HAP-1 (cell line): ENCODE data around the gene HTR6.

Experiments
- DNase-seq, 2 experiments: peaks; one replicate each; pipeline ENCODE4 v3.0.0-alpha.2; 2016 to 2020; ENCODE audit warnings: low spot score in 2 of 2
- H3K27me3 ChIP-seq: fragments of 250-450 bp; sonication (Bioruptor Pico); 2 replicates; pipeline ENCODE4 v1.5.1; 2020; ENCODE audit warnings: low read depth, mild to moderate bottlenecking, moderate library complexity
- H3K36me3 ChIP-seq: fragments of 250-450 bp; sonication (Bioruptor Pico); replicated peaks from 2 replicates; pipeline ENCODE4 v1.5.1; 2020; ENCODE audit warnings: mild to moderate bottlenecking
- H3K4me1 ChIP-seq: fragments of 250-450 bp; sonication (Bioruptor Pico); 2 replicates; pipeline ENCODE4 v1.5.1; 2020; ENCODE audit warnings: mild to moderate bottlenecking
- H3K4me3 ChIP-seq: fragments of 250-450 bp; sonication (Bioruptor Pico); 2 replicates; pipeline ENCODE4 v1.5.1; 2020; ENCODE audit warnings: mild to moderate bottlenecking, moderate library complexity
- H3K9me3 ChIP-seq: fragments of 250-450 bp; sonication (Bioruptor Pico); 2 replicates; pipeline ENCODE4 v1.5.1; 2020; ENCODE audit warnings: mild to moderate bottlenecking, moderate library complexity
- in situ Hi-C: fragments of 300-500 bp; cut with MboI; formaldehyde crosslinking; loops from 3 replicates; pipeline ENCODE4 v1.14.3; 2020; ENCODE audit warnings: low sequenced_read_pairs, inconsistent platforms, mixed read lengths

HTR6 gene

DNA sequence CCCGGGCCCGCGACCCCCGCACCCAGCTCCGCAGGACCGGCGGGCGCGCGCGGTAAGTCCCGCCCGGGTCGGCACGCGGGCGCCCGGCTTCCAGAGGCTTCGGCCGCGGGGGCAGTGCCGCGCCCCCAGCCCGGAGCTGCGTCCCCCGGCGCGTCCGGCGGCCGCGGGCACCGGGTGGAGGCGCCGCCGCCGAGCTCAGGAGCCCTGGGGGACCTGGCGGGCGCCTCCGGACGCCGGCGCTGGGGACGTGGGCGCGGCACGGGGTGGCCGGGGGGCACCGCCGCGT lies 20.3 kb upstream of the HTR6 start:
- H3K4me1 ChIP-seq = peaks cover 12% of the 10 kb centered on the region
- in situ Hi-C loops = no loop called here

DNA sequence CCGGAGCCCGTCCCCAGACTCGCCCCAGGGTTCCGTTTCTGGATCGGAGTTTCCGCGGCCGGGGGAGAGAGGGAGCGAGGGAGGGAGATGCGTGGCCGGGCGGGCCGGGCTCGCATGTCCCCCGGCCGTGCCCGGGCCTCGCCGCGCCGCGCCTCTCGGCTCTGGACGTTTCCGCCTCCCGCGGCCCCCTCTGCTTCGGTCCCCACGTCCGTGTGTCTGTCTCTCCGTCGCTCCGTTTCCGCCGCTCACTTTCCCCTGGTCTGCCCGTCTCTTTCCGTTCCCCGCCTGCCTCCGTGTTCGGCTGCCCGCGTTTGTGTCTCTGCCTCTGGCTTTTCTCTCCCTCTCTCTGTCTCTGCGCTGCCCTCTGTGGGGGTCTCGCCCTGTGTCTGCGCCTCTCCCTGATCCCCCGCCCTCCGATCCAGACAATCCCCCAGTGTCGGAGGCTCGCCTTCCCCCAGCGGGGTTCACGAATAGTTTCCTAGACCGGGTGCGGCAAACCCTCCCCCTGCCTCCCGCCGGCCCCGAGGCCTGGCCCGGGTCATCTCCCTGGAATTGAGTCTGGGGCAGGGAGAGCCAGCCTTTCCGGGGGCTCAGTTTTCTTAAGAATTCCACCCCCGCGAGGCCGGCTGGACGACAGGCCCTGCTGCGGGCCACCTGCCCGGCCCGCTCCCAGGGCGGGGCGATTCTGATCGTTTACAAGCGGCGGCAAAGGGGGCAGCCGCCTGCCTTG lies 19.8 kb upstream of the HTR6 start:
- Histone ChIP-seq H3K4me3 (peak overlapping the region; percentile 63), H3K4me1 (peaks cover 12% of the 10 kb centered on the region), H3K27me3 (no peaks in the 10 kb centered on the region), H3K36me3 (no peaks in the 10 kb centered on the region), H3K9me3 (no peaks in the 10 kb centered on the region)
- in situ Hi-C loops = no loop called here
- DNase-seq = peak; percentile 52 to 65

More for the DNA sequence above, 20.3 kb upstream of the HTR6 start:
- H3K36me3 ChIP-seq = no peaks in the 10 kb centered on the region
- no peaks in the 10 kb centered on the region for H3K27me3 ChIP-seq
- no peaks in the 10 kb centered on the region for H3K9me3 ChIP-seq
- peak overlapping the region; percentile 63 for H3K4me3 ChIP-seq
- DNase-seq = no peak

DNA sequence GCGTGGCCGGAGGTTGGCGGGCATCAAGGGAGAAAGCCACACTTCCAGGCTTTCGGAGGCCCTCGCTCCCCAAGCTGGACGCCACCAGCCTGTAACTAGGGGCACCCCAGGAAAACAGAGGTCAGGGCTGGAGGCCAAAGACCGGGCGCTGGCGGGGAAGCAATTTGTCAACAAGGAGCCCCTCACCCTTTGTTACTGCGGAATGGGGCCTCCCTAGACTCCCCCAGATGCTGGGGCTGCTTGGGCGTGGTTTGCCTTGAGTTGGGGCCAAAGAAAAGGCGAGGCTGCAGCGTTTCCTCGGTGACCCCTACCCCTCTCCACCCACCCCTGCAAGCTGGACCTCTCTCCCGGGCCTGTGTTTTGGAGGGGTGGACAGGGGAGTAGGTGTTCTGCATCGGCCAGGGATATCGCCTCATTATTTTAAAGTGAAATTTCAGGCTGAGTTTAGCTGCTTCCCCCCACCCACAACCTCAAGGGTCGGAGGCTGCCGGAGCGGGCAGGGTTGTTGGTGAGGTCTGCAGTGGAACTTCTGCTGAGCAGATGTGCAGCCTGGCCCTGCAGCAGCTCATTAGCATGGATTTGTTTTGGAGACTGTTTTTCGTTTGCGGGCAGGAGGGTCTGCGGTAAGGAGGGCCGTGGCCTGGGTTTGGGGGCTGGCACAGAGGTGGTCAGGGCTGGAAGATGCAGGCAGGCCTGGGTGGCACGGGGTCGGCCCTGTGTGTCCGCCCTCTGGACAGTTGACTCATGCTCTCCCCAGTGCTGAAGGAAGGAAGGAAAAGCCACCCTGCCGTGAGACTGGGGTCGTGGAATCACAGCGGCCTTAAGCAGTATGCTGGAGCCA lies 19.0 kb upstream of the HTR6 start:
- no peaks in the 10 kb centered on the region for H3K36me3 ChIP-seq
- no peaks in the 10 kb centered on the region for H3K9me3 ChIP-seq
- DNase-seq = peak in 1 of 2 experiments; percentile 41
- in situ Hi-C loops = no loop called here
- no peaks in the 10 kb centered on the region for H3K27me3 ChIP-seq
- peak overlapping the region; percentile 63 for H3K4me3 ChIP-seq
- peaks cover 12% of the 10 kb centered on the region for H3K4me1 ChIP-seq

DNA sequence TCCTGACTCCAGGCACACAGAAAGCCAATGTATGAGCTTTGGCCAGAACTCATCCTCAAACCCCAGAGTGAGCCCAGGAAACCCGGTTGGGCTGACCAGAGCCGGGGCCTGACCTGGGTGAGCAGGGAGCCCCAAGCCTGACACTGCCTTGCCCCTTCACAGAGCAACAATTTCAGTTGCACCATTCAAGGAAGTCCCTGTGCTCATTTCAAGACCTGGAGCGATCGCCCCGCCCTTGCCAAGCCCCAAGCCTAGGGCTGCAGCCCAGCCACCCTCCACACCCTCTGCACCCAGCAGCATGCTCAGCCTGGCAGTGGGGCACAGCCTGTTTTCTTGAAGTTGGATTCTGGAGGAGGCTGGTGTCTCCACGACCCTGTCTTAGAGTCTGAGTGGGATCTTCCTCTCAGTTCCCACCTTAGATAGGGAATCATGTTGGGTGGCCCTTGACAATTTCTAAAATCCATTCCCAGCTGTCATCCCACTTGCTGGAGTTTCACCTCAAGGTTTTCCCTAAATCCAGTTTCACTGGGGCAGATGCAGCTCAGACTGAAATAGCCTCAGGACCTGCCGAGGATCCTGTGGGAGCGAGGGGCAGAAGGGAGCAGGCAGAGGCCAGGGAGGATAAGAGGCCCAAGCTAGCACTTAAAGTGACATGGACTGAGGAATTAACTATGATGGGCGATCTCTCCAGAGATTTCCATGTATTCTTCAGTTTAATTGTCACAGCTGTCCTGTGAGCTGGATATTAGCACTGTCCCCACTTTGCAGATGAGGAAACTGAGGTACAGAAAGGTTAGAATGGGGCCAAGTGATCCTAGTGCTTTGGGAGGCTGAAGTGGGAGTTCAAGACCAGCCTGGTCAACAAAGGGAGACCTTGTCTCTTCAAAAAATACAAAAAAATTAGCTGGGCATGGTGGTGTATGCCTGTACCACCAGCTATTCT lies 18.0 kb upstream of the HTR6 start:
- H3K4me1 ChIP-seq = peaks cover 14% of the 10 kb centered on the region
- H3K36me3 ChIP-seq = no peaks in the 10 kb centered on the region
- H3K27me3 ChIP-seq = no peaks in the 10 kb centered on the region
- no peaks in the 10 kb centered on the region for H3K9me3 ChIP-seq
- no peak for DNase-seq
- in situ Hi-C loops = no loop called here
- H3K4me3 ChIP-seq = no peak overlapping the region

DNA sequence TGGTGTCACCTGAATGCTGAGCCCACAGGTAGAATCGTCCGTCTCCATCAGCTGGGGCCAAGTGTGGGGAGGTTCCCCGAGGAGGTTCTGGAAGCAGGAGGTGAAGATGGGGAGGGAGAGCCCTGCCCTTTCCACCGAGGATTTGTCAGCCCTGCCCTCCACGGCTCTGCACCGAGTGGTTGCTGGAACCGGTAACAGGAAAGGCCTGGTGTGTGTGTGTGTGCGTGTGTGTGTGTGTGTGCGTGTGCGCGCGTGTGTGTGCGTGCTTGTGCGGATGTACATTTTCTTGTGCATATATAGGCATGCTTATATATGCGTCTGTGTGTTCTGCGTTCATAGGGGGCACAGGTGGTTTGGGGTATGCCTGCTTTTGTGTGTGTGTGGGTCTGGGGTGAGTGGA lies 17.0 kb upstream of the HTR6 start:
- in situ Hi-C loops = no loop called here
- Histone ChIP-seq H3K4me1 (peaks cover 14% of the 10 kb centered on the region), H3K27me3 (no peaks in the 10 kb centered on the region), H3K4me3 (no peak overlapping the region), H3K36me3 (no peaks in the 10 kb centered on the region), H3K9me3 (no peaks in the 10 kb centered on the region)
- DNase-seq = no peak

DNA sequence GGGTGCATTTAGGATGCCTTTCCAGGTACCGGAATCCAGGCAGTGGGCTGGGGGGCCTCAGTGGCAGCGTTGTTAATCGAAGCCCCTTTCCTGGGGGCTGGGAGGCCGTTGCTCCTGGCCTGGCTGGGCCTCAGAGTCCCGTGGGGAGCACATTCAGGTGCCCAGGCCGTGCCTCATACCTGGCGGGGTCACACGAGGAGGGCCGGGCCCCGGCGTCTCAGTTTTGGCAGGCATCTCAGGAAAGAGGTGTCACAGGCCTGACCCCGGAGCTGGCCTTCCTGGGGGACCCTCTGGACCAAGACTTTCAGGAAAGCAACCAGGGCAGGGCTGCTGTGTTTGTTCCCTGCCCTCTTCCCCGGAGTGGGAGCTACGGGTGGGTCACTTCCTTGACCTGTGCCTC lies 16.4 kb upstream of the HTR6 start:
- no peak for DNase-seq
- in situ Hi-C loops = no loop called here
- Histone ChIP-seq H3K4me1 (peaks cover 14% of the 10 kb centered on the region), H3K36me3 (no peaks in the 10 kb centered on the region), H3K27me3 (no peaks in the 10 kb centered on the region), H3K9me3 (no peaks in the 10 kb centered on the region), H3K4me3 (no peak overlapping the region)

DNA sequence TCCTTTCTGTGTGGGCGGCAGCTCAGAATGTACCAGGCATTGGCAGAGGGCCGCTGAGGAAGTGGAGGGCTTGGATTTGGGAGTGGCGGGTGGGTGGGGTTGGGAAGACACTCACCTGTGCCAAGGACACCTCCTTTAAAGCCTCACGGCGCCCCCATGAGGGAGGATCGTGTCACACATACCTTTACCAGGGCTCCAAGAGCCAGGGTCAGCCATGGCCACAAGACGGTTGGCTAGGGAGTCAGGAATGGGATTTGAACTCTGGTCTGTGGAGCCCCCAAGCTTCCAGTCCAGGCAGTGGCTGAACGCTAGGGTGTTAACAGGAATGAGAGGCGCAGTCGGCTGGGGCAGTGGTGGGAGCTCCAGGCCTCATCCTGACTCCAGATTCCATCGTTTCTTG lies 16.0 kb upstream of the HTR6 start:
- Histone ChIP-seq H3K36me3 (no peaks in the 10 kb centered on the region), H3K27me3 (no peaks in the 10 kb centered on the region), H3K4me1 (peaks cover 10% of the 10 kb centered on the region), H3K9me3 (no peaks in the 10 kb centered on the region), H3K4me3 (no peak overlapping the region)
- in situ Hi-C loops = no loop called here
- DNase-seq = peak in 1 of 2 experiments; percentile 40

DNA sequence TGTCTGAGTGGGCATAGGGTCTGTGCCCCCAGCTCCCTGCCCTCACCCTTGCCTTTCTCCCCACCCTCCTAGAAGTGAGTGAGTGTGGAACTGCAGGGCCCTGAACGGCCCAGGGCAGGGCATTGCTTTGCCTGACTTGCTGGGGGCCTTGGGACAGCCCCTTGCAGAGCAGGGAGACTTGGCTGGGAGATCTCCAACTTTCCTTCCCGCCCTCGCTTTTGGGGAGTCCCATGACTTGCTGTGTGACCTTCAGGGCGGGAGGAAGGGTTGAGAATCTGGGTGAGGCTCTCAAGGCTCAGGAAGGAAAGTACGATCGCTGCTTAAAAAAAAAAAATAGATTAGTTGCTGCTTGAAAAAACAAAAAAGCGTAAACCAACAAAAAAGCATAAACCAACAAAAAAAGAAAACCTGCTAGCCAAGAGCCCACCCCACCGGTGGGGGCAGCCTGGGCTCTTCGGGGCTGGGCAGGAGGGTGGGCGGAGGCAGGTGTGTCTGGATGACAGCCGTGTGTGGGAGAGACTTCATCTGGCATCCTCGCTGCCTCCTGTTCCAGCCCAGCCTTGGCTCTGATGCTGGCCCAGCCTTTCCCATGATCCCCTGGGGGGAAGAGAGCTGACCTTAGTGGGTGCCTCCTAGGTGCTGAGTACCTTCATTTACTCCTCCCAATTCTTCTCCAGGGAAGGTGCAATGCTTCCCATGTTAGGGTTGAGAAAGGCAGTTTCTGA lies 14.1 kb upstream of the HTR6 start:
- in situ Hi-C loops = loop anchor here (5.0 to 10.0 kb wide), 3 partner anchors 166 to 308 kb away; partner anchors contain the start of gene CAPZB
- Histone ChIP-seq H3K27me3 (no peaks in the 10 kb centered on the region), H3K9me3 (no peaks in the 10 kb centered on the region), H3K4me3 (no peak overlapping the region), H3K36me3 (no peaks in the 10 kb centered on the region), H3K4me1 (peaks cover 6% of the 10 kb centered on the region)
- DNase-seq = no peak

DNA sequence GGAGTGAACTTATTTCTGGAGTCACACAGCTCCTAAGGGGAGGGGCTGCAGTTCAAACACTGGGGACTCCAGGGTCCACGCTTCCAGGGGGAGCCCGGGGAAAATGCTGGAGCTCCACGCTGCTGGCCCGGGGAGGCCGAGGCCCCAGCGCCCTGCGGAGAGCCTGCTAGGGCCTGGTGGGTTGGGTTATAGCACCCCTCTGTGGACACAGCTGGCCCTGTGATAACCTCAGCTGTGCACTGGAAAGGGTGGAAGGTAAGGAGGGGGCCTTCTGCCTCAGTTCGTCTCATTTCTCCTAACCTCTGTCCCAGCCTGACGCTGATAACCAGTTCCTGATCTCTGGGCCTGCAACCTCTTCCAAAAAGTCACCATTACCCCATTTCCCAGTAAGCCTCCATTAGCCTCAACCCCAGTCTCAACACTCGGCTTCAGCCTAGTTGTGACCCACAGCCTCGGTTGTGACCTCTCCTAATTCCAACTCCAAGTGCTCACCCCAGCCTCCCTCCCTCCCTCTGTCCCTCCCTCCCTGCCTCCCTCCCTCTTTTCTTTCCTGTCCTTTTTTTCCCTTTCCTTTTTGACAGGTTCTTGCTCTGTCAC lies 13.4 kb upstream of the HTR6 start:
- peak in 1 of 2 experiments; percentile 68 for DNase-seq
- Histone ChIP-seq H3K9me3 (no peaks in the 10 kb centered on the region), H3K36me3 (no peaks in the 10 kb centered on the region), H3K4me3 (no peak overlapping the region), H3K4me1 (peaks cover 2% of the 10 kb centered on the region), H3K27me3 (no peaks in the 10 kb centered on the region)
- in situ Hi-C loops = loop anchor here (5.0 to 10.0 kb wide), 3 partner anchors 166 to 309 kb away; partner anchors contain the start of gene CAPZB

DNA sequence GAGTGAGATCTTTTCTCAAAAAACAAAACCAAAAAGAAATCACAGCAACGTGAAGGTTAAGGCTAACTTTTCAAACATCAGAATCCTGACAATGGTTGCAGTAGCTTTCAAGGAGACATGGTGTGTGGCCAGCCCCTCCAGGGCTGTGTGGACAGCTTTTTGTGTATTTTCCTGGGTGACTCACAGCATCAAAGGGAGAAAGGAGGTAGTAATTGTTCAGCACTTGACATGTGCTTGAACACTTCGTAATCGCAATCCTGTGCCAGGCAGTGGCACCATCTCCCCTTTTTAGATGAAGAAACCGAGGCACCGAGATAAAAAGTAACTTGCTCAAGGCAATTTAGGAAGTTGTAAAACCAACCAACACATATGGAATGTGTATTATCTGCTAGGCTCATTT lies 10.3 kb upstream of the HTR6 start:
- no peak for DNase-seq
- in situ Hi-C loops = loop anchor here (5.0 to 10.0 kb wide), 3 partner anchors 170 to 312 kb away; partner anchors contain the start of gene CAPZB
- H3K4me3 ChIP-seq = no peak overlapping the region
- peaks cover 2% of the 10 kb centered on the region for H3K4me1 ChIP-seq
- H3K9me3 ChIP-seq = no peaks in the 10 kb centered on the region
- H3K36me3 ChIP-seq = no peaks in the 10 kb centered on the region
- H3K27me3 ChIP-seq = no peaks in the 10 kb centered on the region

DNA sequence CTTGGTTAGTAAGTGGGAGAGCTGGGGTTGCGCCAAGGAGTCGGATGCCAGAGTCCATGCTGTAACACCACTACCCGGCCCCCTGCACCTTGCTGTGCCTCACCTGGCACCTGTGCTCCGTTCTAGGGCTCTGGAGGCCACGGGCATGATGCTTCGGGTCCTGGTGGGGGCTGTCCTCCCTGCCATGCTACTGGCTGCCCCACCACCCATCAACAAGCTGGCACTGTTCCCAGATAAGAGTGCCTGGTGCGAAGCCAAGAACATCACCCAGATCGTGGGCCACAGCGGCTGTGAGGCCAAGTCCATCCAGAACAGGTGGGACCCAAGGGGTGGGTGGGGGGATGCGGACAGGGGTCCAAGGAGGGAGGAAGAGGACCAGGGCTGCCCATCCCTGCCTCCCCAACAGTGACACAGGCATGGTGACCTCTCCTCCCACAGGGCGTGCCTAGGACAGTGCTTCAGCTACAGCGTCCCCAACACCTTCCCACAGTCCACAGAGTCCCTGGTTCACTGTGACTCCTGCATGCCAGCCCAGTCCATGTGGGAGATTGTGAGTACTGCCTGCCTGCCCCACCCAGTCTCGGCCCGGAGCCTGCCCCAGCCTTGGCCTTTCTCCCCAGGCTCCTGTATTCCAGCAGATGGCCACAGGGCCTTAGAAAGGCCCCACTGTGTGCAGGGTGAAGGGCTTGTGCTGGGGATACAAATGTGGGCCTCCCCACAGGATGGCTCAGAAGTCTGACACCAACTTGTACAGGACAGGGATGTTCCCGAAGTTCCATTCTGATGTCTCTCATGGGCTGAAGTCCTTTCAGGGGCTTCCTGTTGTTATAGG lies 9.6 kb upstream of the HTR6 start:
- H3K36me3 ChIP-seq = no peaks in the 10 kb centered on the region
- peaks cover 2% of the 10 kb centered on the region for H3K4me1 ChIP-seq
- H3K9me3 ChIP-seq = no peaks in the 10 kb centered on the region
- H3K27me3 ChIP-seq = no peaks in the 10 kb centered on the region
- no peak overlapping the region for H3K4me3 ChIP-seq
- DNase-seq = no peak
- in situ Hi-C loops = loop anchor here (5.0 to 10.0 kb wide), 3 partner anchors 170 to 313 kb away; partner anchors contain the start of gene CAPZB

DNA sequence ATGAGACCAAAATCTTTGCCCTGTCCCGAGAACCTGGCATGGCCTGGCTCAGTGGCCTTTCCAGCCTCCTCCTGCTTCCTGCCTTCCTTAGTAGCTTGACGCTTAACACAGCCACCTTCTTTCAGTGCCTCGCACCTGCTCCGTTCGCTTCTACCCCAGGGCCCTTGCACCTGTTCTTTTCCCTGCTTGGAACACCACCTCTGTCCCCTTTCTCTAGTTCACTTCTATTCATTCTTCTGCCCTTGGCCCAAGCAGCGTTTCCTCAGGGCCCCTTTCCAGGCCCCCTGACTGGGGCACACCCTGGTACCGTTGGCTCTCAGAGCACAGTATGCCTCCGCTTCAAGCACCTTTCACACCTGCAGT lies 9.0 kb upstream of the HTR6 start:
- in situ Hi-C loops = loop anchor here (10.0 kb wide), 1 partner anchor 171 kb away; the partner anchor contains the start of gene CAPZB
- Histone ChIP-seq H3K27me3 (no peaks in the 10 kb centered on the region), H3K4me1 (peaks cover 2% of the 10 kb centered on the region), H3K9me3 (no peaks in the 10 kb centered on the region), H3K36me3 (no peaks in the 10 kb centered on the region), H3K4me3 (no peak overlapping the region)
- no peak for DNase-seq
